ENCODE data around the gene SLC8B1.

DNA sequence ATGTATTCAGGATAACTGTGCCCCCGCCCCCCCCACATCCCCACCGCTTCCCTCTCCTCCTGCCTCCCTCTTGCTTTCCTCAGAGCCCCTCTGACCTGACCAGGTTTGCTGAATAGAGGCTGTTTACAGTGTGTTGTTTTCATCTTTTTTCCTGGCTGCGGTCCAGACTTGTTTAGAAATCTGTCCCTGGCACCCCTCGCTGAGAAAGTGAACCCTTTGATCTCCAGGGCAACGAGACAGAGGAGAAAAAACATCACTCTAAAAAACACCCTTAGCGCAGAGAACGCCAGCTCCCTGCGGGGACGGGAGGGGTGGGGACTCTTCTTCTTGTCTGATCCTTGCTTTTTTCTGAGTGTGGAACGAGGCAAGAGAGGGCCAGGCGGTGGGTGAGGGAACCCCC, 46.3 kb upstream of the SLC8B1 start:
- TF ChIP-seq, protein P1, sequence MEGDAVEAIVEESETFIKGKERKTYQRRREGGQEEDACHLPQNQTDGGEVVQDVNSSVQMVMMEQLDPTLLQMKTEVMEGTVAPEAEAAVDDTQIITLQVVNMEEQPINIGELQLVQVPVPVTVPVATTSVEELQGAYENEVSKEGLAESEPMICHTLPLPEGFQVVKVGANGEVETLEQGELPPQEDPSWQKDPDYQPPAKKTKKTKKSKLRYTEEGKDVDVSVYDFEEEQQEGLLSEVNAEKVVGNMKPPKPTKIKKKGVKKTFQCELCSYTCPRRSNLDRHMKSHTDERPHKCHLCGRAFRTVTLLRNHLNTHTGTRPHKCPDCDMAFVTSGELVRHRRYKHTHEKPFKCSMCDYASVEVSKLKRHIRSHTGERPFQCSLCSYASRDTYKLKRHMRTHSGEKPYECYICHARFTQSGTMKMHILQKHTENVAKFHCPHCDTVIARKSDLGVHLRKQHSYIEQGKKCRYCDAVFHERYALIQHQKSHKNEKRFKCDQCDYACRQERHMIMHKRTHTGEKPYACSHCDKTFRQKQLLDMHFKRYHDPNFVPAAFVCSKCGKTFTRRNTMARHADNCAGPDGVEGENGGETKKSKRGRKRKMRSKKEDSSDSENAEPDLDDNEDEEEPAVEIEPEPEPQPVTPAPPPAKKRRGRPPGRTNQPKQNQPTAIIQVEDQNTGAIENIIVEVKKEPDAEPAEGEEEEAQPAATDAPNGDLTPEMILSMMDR (conservative IDR thresholded peaks at IDR 0.05; ENCODE audit: low read depth, low read length), result no peak
- TF ChIP-seq, protein P2, sequence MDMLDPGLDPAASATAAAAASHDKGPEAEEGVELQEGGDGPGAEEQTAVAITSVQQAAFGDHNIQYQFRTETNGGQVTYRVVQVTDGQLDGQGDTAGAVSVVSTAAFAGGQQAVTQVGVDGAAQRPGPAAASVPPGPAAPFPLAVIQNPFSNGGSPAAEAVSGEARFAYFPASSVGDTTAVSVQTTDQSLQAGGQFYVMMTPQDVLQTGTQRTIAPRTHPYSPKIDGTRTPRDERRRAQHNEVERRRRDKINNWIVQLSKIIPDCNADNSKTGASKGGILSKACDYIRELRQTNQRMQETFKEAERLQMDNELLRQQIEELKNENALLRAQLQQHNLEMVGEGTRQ (IDR thresholded peaks at IDR 0.05; ENCODE audit: low read depth, low read length), result no peak
- TF ChIP-seq POLR2A (IDR thresholded peaks at IDR 0.05; ENCODE audit: low read depth, low read length) (no peak), RFX5 (IDR thresholded peaks at IDR 0.05; ENCODE audit: low read depth, low read length) (no peak), CEBPB (IDR thresholded peaks at IDR 0.05; ENCODE audit: low read depth, low read length) (no peak), RAD21 (IDR thresholded peaks at IDR 0.05; ENCODE audit: low read length) (no peak), MXI1 (IDR thresholded peaks at IDR 0.05; ENCODE audit: borderline replicate concordance, low read depth, low read length) (no peak)

All from IMR-90 (cell line).